ENCODE measurements around the gene VWA5B1.

VWA5B1 gene

DNA sequence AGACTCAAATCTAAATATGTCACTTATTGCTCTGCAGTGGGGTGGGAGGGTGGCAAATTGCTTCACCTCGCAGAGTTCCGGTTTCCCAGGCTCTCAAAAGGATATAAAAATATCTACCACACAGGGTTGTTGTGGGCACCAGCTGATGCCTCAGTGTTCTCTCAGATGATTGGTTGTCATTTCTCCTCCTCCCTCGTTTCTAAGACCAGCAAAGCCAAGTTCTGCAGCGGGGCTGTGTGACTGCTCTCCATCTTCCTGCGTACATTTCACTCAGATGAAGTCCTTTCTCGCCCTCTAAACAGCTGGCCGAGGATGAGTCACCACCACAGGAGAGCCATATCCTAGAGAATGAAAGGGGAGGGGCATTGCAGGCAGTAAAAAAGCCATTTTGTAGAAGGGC, 35.0 kb upstream of the VWA5B1 start:
- DNase-seq (ENCODE audit: low read depth), result peak; percentile 63
- TF ChIP-seq CTCF (IDR thresholded peaks at IDR 0.05; ENCODE audit: low read length, missing control alignments), result no peak
- H3K4me3 ChIP-seq (replicated peaks; ENCODE audit: low read depth, low read length), result no peak overlapping the region

- DNase-seq (ENCODE audit: low read depth), result no peak
- no peak for TF ChIP-seq CTCF (IDR thresholded peaks at IDR 0.05; ENCODE audit: low read length, missing control alignments)
These were observed 31.0 kb upstream of the VWA5B1 start for GRCh38 chr1:20259646-20260045.

DNA sequence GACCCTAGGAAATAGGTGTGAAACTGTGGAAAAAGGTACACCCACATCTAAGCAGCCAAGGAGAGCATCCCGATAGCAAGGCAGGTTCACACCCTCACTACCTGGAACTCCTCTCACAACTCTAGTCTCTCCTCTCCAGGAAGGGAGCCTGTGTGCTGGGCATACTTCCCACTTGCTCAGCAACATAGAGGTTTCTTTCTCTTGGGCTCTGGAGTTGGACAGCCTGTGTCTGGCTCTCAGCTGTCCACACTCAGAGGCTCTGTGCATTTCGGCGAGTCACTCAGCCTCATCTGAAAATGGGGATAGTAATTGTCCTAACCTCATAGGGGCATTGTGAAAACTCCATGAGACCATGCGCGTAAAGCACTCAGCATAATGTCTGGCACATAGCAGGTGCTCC, 29.6 kb upstream of the VWA5B1 start:
- no peak overlapping the region for H3K4me3 ChIP-seq (replicated peaks; ENCODE audit: low read depth, low read length)
- DNase-seq (ENCODE audit: low read depth), result no peak
- no peak for TF ChIP-seq CTCF (IDR thresholded peaks at IDR 0.05; ENCODE audit: low read length, missing control alignments)

More at GRCh38 chr1:20259646-20260045, 31.0 kb upstream of the VWA5B1 start:
- H3K4me3 ChIP-seq (replicated peaks; ENCODE audit: low read depth, low read length), result no peak overlapping the region

DNA sequence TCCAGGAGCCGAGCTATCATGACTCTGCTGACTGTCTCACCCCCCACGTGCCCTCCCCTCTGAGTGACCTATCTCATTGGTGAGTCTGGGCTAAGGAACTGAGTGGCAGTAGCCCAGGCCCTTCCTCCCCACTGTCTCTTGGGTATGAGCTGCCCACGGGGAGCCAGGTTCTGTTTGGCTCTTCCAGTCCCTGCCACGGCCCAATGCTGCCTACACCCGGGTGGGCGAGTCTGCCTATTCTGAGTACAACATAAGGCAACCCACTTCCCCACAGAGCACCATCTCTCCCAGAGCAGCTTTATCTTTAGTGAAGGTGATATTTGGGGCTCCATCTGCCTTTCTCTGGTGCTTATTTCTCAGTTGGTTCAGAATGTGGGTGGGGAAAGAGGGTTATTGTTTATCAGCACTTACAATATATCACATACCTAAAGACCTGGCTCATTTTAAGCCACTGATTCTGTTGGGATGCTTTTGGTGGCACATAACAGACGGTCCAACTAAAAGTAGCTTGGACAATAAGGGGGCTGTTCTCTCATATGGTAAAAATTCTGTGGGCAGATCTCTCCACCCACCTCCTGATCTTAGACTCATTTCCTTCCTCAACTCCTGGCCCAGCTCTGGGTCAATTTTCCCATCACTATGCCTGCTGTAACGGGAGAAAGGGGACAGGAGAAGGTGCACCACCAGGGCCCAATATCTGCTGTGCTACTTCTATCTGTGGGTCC, 27.7 kb upstream of the VWA5B1 start:
- DNase-seq (ENCODE audit: low read depth), result no peak
- TF ChIP-seq CTCF (IDR thresholded peaks at IDR 0.05; ENCODE audit: low read length, missing control alignments), result no peak
- H3K4me3 ChIP-seq (replicated peaks; ENCODE audit: low read depth, low read length), result no peak overlapping the region

DNA sequence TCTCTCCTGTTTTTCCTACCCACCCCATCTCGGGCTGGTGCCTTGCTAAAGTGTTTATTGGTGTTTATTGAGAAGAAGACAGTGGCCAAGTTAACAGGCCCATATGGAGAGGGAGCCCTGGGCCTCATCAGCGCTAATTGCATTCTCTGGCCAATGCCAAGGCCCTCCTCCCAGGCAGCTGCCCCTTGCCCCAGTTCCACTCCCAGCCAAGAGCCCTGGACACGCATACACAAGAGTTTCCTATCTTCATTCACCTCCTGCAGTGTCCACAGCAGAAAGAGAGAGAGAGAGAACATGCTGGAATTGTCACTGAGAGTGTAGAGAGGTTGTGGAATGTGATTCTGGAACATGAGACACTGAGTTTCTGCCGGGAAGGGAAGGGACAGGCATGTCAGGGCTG, 25.4 kb upstream of the VWA5B1 start:
- no peak overlapping the region for H3K4me3 ChIP-seq (replicated peaks; ENCODE audit: low read depth, low read length)
- DNase-seq (ENCODE audit: low read depth), result no peak
- TF ChIP-seq CTCF (IDR thresholded peaks at IDR 0.05; ENCODE audit: low read length, missing control alignments), result no peak

DNA sequence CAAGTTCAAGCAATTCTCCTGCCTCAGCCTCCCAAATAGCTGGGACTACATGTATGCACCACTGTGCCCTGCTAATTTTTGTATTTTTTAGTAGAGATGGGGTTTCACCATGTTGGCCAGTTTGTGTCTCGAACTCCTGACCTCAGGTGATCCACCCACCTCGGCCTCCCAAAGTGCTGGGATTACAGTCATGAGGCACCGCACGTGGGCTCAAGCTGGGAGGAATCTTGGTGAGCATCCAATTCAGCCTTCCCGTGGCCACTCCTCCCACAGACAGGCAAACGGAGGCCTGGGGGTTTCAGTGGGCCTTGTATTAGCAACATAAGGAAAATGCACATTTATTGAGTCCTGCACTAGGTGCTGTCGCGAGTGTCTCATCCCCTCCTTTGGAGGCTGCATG, 24.5 kb upstream of the VWA5B1 start:
- no peak overlapping the region for H3K4me3 ChIP-seq (replicated peaks; ENCODE audit: low read depth, low read length)
- no peak for TF ChIP-seq CTCF (IDR thresholded peaks at IDR 0.05; ENCODE audit: low read length, missing control alignments)
- peak; percentile 17 for DNase-seq (ENCODE audit: low read depth)

GRCh38 chr1:20266642-20267041, 24.0 kb upstream of the VWA5B1 start:
- no peak for DNase-seq (ENCODE audit: low read depth)
- H3K4me3 ChIP-seq (replicated peaks; ENCODE audit: low read depth, low read length), result no peak overlapping the region
- TF ChIP-seq CTCF (IDR thresholded peaks at IDR 0.05; ENCODE audit: low read length, missing control alignments), result no peak
